Mucosa of descending colon (tissue), 3 donors: Measurements from ENCODE around the gene PIEZO2. TPM values are rescaled to one million over a fixed set of nuclear protein-coding genes. Genes with fewer than 3 reads are reported as not detected.

Experiments used
- ATAC-seq: fragments of 200-7000 bp; cut with Tn5 transposase; one replicate; pipeline ENCODE4 v1.9.1; 2020; ENCODE audit warnings: mild to moderate bottlenecking, moderate library complexity
- DNase-seq, 3 donors: peaks; one replicate each; pipeline ENCODE4 v3.0.0-alpha.2; 2020
- H3K36me3 ChIP-seq: fragments of 200-600 bp; one replicate; pipeline ENCODE4 v1.8.0; 2021; ENCODE audit warnings: low read depth, mild to moderate bottlenecking
- H3K4me1 ChIP-seq: fragments of 200-600 bp; one replicate; pipeline ENCODE4 v1.8.0; 2021; ENCODE audit warnings: low read depth, mild to moderate bottlenecking
- H3K4me3 ChIP-seq: fragments of 200-600 bp; one replicate; pipeline ENCODE4 v1.8.0; 2021; ENCODE audit warnings: mild to moderate bottlenecking
- H3K9me3 ChIP-seq: fragments of 200-600 bp; one replicate; pipeline ENCODE4 v1.8.0; 2021; ENCODE audit warnings: mild to moderate bottlenecking
- intact Hi-C, 2 donors: fragments of 100-400 bp; cut with DNase I in 1 of 2; cut with micrococcal nuclease in 1 of 2; formaldehyde crosslinking; loops; one replicate each; pipeline versions ENCODE4 v1.11.0 to v1.11.1; 2022; cut with DNase I, micrococcal nuclease
- total RNA-seq, 3 donors: library from RNA; stranded (reverse); fragmentation: NEBNext Ultra II Directional in 2 of 3; extraction: Animal tissue kit (Norgen Biotek cat#: 25700) in 2 of 3; gene quantifications; one replicate each; pipeline versions ENCODE4 v1.2.1 to v1.2.4, GENCODE V29; 2021 to 2023
- TF ChIP-seq, protein P1 (sequence below): fragments of 200-600 bp; IDR thresholded peaks from one replicate; pipeline ENCODE4 v1.8.0; 2022; ENCODE audit warnings: antibody characterized with exemption, mild to moderate bottlenecking
- donor health status: DM: no; HTN: no; CAD: no; lungs with moderate emphysema.
- donor health status: DM: no; HTN: no; CAD: no.
- donor health status: DM: no; HTN: yes; CAD: no.

The PIEZO2 gene
- total RNA-seq, 3 donors from 2014 or later: 1.0 to 18.9 (median 1.4) TPM

DNA sequence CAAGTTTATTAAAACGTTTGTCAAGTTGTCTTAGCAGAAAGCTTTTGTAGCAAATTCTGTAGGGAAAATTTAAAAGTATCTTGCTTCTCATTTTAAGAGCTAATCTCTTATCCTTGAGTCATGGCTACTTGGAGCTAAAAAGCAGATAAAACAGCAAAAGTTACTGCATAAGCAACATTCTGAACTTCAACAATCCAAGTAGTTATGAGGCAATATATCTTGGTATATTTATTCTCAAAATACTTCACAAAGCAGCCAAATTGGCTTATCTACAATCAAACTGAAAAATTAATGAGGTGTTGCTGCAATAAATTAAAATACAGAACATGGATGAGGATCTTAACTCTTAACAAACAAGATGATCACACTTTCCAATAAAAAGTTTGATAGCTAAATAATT is 306.5 kb downstream of the PIEZO2 start:
- Histone ChIP-seq H3K4me3 (no peak overlapping the region), H3K9me3 (no peaks in the 10 kb centered on the region), H3K36me3 (no peaks in the 10 kb centered on the region), H3K4me1 (no peaks in the 10 kb centered on the region)
- TF ChIP-seq, protein P1, sequence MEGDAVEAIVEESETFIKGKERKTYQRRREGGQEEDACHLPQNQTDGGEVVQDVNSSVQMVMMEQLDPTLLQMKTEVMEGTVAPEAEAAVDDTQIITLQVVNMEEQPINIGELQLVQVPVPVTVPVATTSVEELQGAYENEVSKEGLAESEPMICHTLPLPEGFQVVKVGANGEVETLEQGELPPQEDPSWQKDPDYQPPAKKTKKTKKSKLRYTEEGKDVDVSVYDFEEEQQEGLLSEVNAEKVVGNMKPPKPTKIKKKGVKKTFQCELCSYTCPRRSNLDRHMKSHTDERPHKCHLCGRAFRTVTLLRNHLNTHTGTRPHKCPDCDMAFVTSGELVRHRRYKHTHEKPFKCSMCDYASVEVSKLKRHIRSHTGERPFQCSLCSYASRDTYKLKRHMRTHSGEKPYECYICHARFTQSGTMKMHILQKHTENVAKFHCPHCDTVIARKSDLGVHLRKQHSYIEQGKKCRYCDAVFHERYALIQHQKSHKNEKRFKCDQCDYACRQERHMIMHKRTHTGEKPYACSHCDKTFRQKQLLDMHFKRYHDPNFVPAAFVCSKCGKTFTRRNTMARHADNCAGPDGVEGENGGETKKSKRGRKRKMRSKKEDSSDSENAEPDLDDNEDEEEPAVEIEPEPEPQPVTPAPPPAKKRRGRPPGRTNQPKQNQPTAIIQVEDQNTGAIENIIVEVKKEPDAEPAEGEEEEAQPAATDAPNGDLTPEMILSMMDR: no peak
- DNase-seq (no peak), ATAC-seq (no peak)
- intact Hi-C loops: no loop called here

DNA sequence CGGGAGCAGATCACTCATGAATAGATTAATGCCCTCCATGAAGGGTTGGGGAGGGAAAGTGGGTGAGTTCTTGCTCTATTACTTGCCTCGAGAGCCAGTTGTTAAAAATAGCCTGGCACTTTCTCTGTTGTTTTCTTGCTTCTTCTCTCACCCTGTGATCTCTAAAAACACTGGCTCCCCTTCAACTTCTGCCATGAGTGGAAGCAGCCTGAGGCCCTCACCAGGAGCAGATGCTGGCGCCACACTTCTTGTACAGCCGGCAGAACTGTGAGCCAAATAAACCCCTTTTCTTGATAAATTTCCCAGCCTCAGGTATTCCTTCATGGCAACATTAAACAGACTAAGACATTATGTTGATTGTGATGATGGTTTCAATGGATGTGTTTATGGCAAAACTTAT is 307.0 kb downstream of the PIEZO2 start:
- ATAC-seq: no peak
- intact Hi-C loops: no loop called here
- TF ChIP-seq, protein P1: no peak

DNA sequence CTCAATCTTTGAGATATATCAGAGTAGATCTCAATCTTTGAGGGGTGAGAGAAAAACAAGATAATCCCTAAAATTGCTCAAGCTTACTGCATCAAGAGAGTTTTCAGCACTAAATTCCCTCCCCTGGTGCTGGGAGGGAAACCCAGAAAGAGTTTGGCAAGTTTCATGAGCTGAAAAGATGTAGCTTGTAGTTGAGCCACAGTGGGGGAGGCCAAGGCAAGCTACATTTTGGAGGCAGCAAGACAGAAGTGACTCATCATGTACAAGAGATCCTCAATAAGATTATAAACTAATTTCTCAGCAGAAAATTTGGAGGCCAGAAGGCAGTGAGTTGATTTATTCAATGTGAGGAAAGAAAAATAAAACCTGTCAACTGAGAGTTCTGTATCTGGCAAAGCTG is 308.2 kb downstream of the PIEZO2 start:
- no peaks in the 10 kb centered on the region for H3K9me3 ChIP-seq
- no peaks in the 10 kb centered on the region for H3K36me3 ChIP-seq
- H3K4me3 ChIP-seq: no peak overlapping the region
- intact Hi-C loops: no loop called here
- DNase-seq (no peak), ATAC-seq (no peak)
- TF ChIP-seq, protein P1: no peak
- H3K4me1 ChIP-seq: no peaks in the 10 kb centered on the region

More for the DNA sequence above, 307.0 kb downstream of the PIEZO2 start:
- no peaks in the 10 kb centered on the region for H3K4me1 ChIP-seq
- DNase-seq: no peak
- H3K4me3 ChIP-seq: no peak overlapping the region
- H3K36me3 ChIP-seq: no peaks in the 10 kb centered on the region
- H3K9me3 ChIP-seq: no peaks in the 10 kb centered on the region

DNA sequence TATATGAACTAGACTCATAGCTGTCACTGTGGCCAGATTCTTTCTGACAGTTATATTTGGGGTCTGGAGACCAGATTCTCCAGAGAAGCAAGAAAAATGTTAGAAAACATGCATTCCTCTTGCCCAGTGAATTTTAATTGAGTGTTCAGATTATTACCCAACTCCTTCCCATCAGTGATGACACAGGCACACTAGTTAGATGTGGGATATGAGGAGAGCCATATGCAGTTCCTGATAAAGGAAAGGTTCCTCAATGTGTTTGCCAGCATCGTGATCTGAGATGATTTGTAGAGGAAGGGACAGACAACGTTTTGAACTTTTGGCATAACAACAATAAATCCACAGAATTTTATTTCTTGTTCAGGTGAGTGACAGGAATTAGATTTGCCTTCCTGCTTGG is 308.6 kb downstream of the PIEZO2 start:
- Histone ChIP-seq H3K4me3 (no peak overlapping the region), H3K9me3 (no peaks in the 10 kb centered on the region), H3K4me1 (no peaks in the 10 kb centered on the region), H3K36me3 (no peaks in the 10 kb centered on the region)
- DNase-seq: no peak
- intact Hi-C loops: no loop called here
- TF ChIP-seq, protein P1: no peak
- no peak for ATAC-seq

DNA sequence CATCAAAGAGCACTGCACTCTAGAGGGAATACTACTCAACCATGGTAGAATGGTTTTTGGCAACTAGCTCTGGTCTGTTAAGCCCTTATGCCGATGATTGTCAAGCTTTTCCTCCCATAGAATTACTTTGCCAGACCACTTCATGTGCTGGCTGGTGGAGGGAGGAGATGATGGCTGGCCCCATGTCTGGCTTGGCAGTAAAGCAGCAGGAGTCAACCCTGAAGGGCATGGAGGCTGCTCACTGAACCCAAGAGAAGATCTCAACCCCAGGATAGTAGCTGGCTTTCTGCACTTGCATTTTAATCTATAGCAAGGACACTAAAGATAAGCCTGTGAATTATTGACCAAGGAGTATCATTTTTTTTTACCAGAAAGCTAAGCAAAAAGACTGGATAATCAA is 309.9 kb downstream of the PIEZO2 start:
- TF ChIP-seq, protein P1: no peak
- intact Hi-C loops: no loop called here
- DNase-seq (no peak), ATAC-seq (no peak)
- Histone ChIP-seq H3K36me3 (no peaks in the 10 kb centered on the region), H3K9me3 (no peaks in the 10 kb centered on the region), H3K4me1 (no peaks in the 10 kb centered on the region), H3K4me3 (no peak overlapping the region)

DNA sequence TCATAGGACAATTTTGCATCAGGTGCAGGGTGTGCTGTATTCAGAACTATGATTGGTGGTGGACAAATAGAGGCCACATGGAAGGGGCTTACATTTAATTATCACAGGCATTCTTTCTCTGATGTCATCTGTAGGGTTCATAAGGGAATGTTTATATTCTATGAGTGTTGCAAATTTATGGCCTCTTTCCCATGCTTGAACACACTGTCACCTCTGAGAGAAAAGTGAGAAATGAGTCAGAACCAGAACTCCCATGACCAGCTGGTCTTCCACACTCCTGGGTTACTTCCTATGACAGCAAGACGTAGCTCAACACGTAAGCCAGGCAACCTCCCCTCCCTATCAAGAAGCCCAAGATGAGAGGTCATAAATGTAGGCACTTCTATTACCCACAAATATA is 310.8 kb downstream of the PIEZO2 start:
- Histone ChIP-seq H3K9me3 (no peaks in the 10 kb centered on the region), H3K4me1 (no peaks in the 10 kb centered on the region), H3K4me3 (no peak overlapping the region), H3K36me3 (no peaks in the 10 kb centered on the region)
- intact Hi-C loops: no loop called here
- no peak for ATAC-seq
- TF ChIP-seq, protein P1: no peak
- DNase-seq: no peak
